ENCODE data around the gene TEN1. TPM values are rescaled to one million over a fixed set of nuclear protein-coding genes. Genes with fewer than 3 reads are reported as not detected.

Gene TEN1
- total and polyA plus RNA-seq, 4 donors, result 20.6 to 33.5 (median 29.0) TPM

DNA sequence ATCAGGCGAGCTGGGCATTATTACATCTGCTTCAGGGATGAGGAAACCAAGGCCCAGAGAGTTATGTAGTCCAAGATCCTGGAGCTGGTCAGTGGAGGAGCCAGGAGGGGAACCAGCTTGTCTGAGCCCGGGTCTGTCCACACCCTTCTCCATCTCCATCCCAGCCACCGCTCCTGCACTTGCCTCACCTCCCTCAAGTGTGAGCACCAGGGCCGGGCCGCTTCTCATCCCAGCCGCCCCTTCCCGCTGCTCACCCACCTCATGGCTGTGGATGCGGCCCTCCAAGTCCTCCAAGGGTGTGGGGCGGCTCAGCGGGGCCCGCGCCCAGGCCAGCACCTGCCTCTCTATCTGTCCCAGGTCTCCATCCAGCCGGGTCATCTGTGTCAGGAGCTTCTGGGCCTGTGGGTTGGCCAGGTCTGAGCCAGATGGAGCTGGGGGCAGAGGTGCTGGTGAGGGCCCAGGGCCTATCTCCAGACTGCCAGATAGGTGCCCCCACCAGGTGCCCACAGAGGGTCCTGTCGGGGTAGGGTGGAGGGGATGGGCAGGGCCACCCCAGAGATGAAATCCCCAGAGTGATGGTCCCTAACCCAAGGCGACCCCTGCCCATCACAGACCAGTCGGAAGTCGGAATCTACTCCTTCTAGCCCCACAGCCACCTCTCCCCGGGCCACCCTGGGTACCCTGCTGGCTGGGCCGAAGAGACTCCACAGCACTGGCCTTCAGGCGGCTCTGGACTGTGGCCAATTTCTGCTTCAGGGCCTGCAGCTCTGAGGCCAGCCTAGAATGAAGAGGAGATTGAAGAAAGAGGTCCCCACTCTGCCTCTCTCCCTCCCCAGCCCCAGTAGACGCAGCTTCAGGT, 38.7 kb downstream of the TEN1 start:
- Histone ChIP-seq H3K4me1 (ENCODE audit: control insufficient read depth in 5 of 5, insufficient read depth in 5 of 5, low read length in 5 of 5) (peaks cover 0 to 3% (median 0%) of the 10 kb centered on the region in 5 donors), H3K9me3 (ENCODE audit: control insufficient read depth in 4 of 4, insufficient read depth in 3 of 4, low read length in 3 of 4) (no peaks in the 10 kb centered on the region), H3K4me3 (no peak overlapping the region), H3K36me3 (ENCODE audit: control insufficient read depth in 4 of 4, insufficient read depth in 4 of 4, low read length in 4 of 4) (peaks cover 0 to 9% (median 0%) of the 10 kb centered on the region in 4 donors), H3K9ac (ENCODE audit: insufficient read depth in 1 of 2, low read length in 2 of 2) (no peak overlapping the region), H3K27me3 (ENCODE audit: control insufficient read depth in 3 of 3, insufficient read depth in 3 of 3, low read length in 2 of 3) (no peaks in the 10 kb centered on the region), H3K27ac (ENCODE audit: low read depth in 1 of 2, low read length in 1 of 2) (no peak overlapping the region)
- TF ChIP-seq, protein P1, sequence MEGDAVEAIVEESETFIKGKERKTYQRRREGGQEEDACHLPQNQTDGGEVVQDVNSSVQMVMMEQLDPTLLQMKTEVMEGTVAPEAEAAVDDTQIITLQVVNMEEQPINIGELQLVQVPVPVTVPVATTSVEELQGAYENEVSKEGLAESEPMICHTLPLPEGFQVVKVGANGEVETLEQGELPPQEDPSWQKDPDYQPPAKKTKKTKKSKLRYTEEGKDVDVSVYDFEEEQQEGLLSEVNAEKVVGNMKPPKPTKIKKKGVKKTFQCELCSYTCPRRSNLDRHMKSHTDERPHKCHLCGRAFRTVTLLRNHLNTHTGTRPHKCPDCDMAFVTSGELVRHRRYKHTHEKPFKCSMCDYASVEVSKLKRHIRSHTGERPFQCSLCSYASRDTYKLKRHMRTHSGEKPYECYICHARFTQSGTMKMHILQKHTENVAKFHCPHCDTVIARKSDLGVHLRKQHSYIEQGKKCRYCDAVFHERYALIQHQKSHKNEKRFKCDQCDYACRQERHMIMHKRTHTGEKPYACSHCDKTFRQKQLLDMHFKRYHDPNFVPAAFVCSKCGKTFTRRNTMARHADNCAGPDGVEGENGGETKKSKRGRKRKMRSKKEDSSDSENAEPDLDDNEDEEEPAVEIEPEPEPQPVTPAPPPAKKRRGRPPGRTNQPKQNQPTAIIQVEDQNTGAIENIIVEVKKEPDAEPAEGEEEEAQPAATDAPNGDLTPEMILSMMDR (IDR thresholded peaks at IDR 0.05; ENCODE audit: control extremely low read depth, extremely low read depth), result no peak
- DNase-seq (no peak), ATAC-seq (ENCODE audit: insufficient read depth, low FRiP score) (no peak)
- WGBS, 2 donors, result 94 to 96% methylated on average over 21 of the region's 21 CpGs

GRCh38 chr17:76018340-76018680, 39.3 kb downstream of the TEN1 start:
- H3K27me3 ChIP-seq (ENCODE audit: control insufficient read depth in 3 of 3, insufficient read depth in 3 of 3, low read length in 2 of 3), result no peaks in the 10 kb centered on the region
- no peak overlapping the region for H3K4me3 ChIP-seq
- no peak overlapping the region for H3K27ac ChIP-seq (ENCODE audit: low read depth in 1 of 2, low read length in 1 of 2)
- no peaks in the 10 kb centered on the region for H3K9me3 ChIP-seq (ENCODE audit: control insufficient read depth in 4 of 4, insufficient read depth in 3 of 4, low read length in 3 of 4)
- DNase-seq (no peak), ATAC-seq (ENCODE audit: insufficient read depth, low FRiP score) (no peak)
- H3K36me3 ChIP-seq (ENCODE audit: control insufficient read depth in 4 of 4, insufficient read depth in 4 of 4, low read length in 4 of 4), result peaks cover 0 to 11% (median 0%) of the 10 kb centered on the region in 4 donors
- 86 to 94% methylated on average over 11 of the region's 11 CpGs for WGBS, 2 donors
- H3K4me1 ChIP-seq (ENCODE audit: control insufficient read depth in 5 of 5, insufficient read depth in 5 of 5, low read length in 5 of 5), result peaks cover 0 to 3% (median 0%) of the 10 kb centered on the region in 5 donors
- H3K9ac ChIP-seq (ENCODE audit: insufficient read depth in 1 of 2, low read length in 2 of 2), result no peak overlapping the region
- TF ChIP-seq, protein P1 (IDR thresholded peaks at IDR 0.05; ENCODE audit: control extremely low read depth, extremely low read depth), result no peak

DNA sequence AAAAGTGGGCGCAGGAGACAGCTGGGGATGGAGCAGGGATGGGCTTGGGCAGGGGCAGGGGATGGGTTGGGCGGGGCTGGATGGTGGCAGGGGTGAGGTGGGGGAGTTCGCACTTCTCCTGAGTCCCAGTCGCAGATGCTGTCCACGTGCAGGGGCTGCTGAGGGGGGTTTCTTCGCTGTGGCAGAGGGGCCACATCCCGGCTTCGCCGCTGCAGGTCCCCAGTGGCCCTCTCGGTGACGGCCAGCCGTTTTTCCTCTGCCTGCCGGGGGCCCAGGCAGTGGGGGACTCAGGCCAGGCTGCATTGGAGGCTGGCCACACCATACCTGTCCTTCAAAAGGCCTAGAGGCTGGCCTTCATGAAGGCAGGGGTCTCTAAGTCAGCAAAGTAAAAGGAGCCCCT, 39.8 kb downstream of the TEN1 start:
- ATAC-seq (ENCODE audit: insufficient read depth, low FRiP score) (no peak), DNase-seq (no peak)
- Histone ChIP-seq H3K36me3 (ENCODE audit: control insufficient read depth in 4 of 4, insufficient read depth in 4 of 4, low read length in 4 of 4) (peaks cover 0 to 11% (median 0%) of the 10 kb centered on the region in 4 donors), H3K27ac (ENCODE audit: low read depth in 1 of 2, low read length in 1 of 2) (no peak overlapping the region), H3K9ac (ENCODE audit: insufficient read depth in 1 of 2, low read length in 2 of 2) (no peak overlapping the region), H3K4me1 (ENCODE audit: control insufficient read depth in 5 of 5, insufficient read depth in 5 of 5, low read length in 5 of 5) (peaks cover 0 to 3% (median 0%) of the 10 kb centered on the region in 5 donors), H3K27me3 (ENCODE audit: control insufficient read depth in 3 of 3, insufficient read depth in 3 of 3, low read length in 2 of 3) (no peaks in the 10 kb centered on the region), H3K4me3 (no peak overlapping the region), H3K9me3 (ENCODE audit: control insufficient read depth in 4 of 4, insufficient read depth in 3 of 4, low read length in 3 of 4) (no peaks in the 10 kb centered on the region)
- TF ChIP-seq, protein P1 (IDR thresholded peaks at IDR 0.05; ENCODE audit: control extremely low read depth, extremely low read depth), result no peak
- WGBS, 2 donors, result 92 to 96% methylated on average over 13 of the region's 13 CpGs
